Measurements from ENCODE around the gene ACAA2.

The ACAA2 gene

GRCh38 chr18:49813319-49814146 lies at the start of gene ACAA2:
Gene ACAA2 (minus strand): TSS chr18:49813533. CDS start chr18:49813484, 49 bp downstream.
- DNase-seq (ENCODE audit: low spot score): peak; percentile 88

- DNase-seq (ENCODE audit: low spot score): no peak
Observed at GRCh38 chr18:49862656-49863385, 49.5 kb upstream of the ACAA2 start.

- DNase-seq (ENCODE audit: low spot score): peak; percentile 7
Observed at GRCh38 chr18:49861659-49862058, 48.3 kb upstream of the ACAA2 start.

GRCh38 chr18:49859725-49860124 lies 46.4 kb upstream of the ACAA2 start:
- no peak for DNase-seq (ENCODE audit: low spot score)

DNA sequence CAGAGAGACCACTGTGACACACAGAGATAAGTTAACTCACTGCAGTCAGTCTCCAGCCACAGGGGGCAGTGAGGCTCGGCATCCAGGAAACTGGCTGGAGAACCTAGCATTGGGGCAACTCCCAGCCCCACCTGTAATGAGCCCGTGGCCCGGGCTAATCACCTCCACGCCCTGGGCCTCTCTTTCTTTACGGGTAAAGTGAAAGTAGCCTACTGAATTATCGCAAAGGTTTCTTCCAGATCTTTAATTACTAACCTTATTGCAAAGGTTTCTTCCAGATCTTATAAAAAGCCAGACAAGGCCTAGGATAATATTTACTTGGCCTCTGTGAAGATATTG lies 45.7 kb upstream of the ACAA2 start:
- no peak for DNase-seq (ENCODE audit: low spot score)

- DNase-seq (ENCODE audit: low spot score): peak; percentile 47
Observed at GRCh38 chr18:49858309-49859020, 45.1 kb upstream of the ACAA2 start.

- DNase-seq (ENCODE audit: low spot score): no peak
Observed at GRCh38 chr18:49857708-49858107, 44.4 kb upstream of the ACAA2 start.

DNA sequence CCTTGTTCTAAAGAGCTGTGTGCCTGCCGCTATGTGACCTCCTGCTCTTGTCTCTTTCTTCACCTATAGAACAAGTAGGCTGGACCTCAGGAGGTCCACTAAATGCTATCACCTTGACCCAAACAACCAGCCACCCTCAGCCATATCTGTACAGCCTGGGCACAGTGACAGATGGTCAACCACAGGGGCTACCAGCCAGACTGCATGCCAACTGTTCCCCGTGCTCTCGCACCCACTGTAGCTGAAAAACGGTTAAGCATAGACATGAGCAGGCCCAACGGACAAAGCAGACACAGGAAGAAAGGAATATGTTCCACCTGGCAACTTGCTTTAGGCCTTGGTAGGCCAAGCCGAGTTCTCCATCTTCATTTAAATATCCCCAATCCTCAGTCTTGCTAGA lies 43.2 kb upstream of the ACAA2 start:
- no peak for DNase-seq (ENCODE audit: low spot score)

- DNase-seq (ENCODE audit: low spot score): no peak
Observed at GRCh38 chr18:49855711-49856415, 42.5 kb upstream of the ACAA2 start.

- no peak for DNase-seq (ENCODE audit: low spot score)
Observed at GRCh38 chr18:49854681-49855080, 41.3 kb upstream of the ACAA2 start.

DNA sequence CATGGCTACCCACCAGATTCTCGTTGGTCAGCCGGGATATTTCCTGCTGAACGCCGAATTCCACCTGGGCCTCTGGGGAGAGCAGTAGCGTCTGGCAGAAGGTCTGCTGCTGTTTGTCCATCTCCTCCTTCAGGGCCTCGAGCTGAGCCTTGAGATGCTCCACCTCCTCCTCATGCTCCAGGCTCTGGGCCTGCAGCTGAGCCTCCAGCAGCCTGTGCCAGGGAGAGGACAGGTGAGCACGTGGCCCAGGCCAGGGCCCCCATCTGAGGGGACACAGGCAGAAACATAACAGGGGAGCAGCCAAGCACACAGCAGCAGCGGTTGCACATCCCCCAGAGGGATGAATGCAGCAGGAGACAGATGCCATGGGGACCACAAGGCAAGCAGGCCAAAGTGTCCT lies 40.1 kb upstream of the ACAA2 start:
- no peak for DNase-seq (ENCODE audit: low spot score)

DNA sequence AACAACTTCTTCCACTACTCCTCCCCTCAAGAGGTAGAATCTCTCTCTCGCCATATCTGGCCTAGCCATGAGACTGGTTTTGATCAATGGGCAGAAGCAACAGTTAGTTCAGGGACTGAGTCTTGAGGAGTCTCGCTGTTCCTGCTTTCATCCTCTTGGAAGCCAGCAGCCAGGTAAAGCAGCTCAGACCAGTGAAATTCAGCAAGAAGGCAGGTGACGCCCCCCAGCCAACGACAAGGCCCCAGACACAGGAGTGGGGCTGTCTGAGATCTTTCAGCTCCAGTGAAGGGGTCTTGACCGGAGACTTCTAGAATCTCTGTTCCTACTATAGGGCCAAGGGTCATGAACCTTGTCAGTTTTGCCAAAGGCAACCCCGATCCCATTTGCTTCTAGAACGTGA lies 39.7 kb upstream of the ACAA2 start:
- no peak for DNase-seq (ENCODE audit: low spot score)

DNA sequence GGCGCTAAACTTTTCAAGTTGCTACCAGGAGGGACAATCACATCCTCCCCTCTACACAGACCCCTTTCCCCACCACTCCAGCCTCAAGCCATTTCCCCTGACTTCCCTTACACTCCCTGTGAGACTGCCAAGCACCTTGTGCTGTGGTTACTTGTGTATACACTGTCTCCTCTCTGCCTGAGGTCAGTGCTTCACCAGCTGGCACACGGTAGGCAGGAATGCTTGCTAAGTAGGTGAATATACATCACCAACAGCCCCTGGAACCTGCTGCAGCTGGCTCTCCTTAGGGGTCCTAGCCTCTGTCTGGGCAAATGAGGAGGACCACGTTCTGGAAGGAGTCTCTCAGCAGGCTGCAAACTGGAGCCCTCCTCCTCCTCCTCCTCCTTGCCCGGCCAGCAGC lies 38.3 kb upstream of the ACAA2 start:
- no peak for DNase-seq (ENCODE audit: low spot score)

DNA sequence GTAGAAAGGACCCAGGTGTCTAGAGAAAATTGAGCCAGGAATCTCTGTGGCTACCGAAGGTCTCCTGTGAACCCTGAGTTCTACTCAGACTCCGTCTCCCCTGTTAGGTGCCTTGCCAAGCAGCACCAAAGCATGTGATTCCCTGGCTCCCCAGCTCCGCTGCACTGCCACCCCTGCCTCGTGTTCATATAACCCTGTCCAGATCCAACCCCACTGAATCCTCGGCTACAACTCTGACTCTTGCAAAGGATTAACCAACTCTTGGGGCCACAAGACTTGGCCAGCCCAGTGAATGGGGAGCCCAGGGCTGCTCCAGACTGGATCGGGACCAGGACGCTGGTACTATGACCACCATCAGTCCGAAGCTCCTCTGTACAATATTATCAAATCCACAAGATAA lies 37.3 kb upstream of the ACAA2 start:
- DNase-seq (ENCODE audit: low spot score): no peak

- no peak for DNase-seq (ENCODE audit: low spot score)
Observed at GRCh38 chr18:49849331-49850217, 36.2 kb upstream of the ACAA2 start.

- DNase-seq (ENCODE audit: low spot score): no peak
Observed at GRCh38 chr18:49848115-49848514, 34.8 kb upstream of the ACAA2 start.

DNA sequence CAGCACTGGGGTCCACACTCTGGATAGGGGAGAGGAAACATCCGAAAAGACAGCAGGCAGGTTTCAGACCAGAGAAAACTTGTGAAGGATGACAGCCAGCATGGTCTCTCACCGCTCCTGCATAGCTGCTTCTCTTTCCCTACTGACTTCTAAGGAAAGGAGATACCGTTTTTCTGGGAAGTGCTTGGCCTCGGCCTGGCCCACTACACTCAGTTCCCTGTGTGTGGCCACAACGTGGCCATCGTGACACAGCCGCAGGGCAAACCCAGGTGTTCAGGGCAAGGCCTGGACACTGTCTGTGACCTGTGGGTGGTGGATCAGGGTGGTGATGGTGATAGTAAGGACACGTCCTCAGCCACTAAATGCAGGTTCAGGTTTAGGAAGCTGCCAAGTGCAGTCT lies 34.2 kb upstream of the ACAA2 start:
- no peak for DNase-seq (ENCODE audit: low spot score)

DNA sequence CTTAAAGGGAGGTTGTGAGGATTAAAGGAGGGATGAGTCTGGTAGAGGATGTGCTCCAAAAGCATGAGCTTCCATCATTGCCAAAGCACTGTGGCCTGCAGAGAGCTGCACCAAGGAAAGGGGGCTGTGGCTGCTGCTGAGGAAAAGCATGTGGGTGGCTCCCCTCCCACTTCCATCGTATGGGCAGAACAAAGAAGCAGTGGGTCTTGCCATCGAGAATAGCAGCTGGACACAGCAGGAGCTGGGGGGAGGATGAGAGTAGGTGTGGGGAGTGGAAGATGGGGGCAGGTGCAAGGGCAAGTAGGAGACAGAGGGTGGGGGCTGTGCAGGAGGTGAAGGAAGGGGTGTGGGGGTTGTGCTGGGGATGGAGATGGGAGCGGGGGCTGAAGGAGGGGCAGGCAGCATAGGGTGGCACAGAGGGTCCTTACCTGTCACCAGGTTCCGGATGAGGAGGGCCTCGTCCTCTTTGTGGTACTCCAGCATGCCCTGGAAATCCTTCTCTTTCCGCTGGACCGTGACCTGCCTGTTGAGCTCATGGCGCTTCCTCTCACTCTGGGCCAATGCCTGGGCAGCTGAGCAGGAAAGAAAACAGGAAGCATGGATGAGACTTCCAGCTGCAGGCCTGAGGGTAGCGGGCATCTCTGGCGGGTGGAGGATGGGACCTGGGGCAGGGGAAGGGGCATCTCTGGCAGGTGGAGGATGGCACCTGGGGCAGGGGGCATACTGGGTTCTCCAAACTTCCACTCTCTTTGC lies 33.6 kb upstream of the ACAA2 start:
- no peak for DNase-seq (ENCODE audit: low spot score)

DNA sequence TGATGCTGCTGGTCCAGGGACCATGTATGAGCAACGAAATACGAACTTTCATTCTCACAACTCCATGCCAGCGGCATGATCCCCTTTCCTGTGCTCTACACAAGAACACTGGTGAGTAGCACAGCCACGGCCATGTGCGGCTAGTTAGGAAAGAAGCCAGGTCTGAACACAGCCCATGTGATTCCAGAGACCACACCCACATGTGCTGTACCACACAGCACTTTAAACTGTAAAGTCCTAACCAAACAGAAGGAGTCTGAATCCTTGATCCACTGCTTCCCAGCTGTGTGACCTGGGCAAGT lies 33.0 kb upstream of the ACAA2 start:
- DNase-seq (ENCODE audit: low spot score): no peak

GRCh38 chr18:49845629-49846360 lies 32.5 kb upstream of the ACAA2 start:
- no peak for DNase-seq (ENCODE audit: low spot score)

Measured in activated CD4-positive, alpha-beta T cell treated with anti-CD3 and anti-CD28 coated beads, Interleukin-2, Interleukin-4, amounts not matched to agents 100 ng/mL and 50 ng/mL, durations not matched to agents 16 hours and 8 hours (primary cell).